PC-9 (cell line): ENCODE results near the gene OR1L6.

Source experiments
- EZH2 ChIP-seq: fragments of 200-600 bp; sonication (generic); IDR thresholded peaks from 2 replicates; pipeline ENCODE4 v1.8.0; 2017; ENCODE audit warnings: antibody characterized with exemption, low read depth
- TF ChIP-seq, protein P1 (sequence below): fragments of 200-600 bp; sonication (generic); conservative IDR thresholded peaks from 2 replicates; pipeline ENCODE4 v1.6.1; 2017; ENCODE audit warnings: mixed run types, antibody characterized with exemption, mild to moderate bottlenecking, moderate library complexity

- TF ChIP-seq, protein P1, sequence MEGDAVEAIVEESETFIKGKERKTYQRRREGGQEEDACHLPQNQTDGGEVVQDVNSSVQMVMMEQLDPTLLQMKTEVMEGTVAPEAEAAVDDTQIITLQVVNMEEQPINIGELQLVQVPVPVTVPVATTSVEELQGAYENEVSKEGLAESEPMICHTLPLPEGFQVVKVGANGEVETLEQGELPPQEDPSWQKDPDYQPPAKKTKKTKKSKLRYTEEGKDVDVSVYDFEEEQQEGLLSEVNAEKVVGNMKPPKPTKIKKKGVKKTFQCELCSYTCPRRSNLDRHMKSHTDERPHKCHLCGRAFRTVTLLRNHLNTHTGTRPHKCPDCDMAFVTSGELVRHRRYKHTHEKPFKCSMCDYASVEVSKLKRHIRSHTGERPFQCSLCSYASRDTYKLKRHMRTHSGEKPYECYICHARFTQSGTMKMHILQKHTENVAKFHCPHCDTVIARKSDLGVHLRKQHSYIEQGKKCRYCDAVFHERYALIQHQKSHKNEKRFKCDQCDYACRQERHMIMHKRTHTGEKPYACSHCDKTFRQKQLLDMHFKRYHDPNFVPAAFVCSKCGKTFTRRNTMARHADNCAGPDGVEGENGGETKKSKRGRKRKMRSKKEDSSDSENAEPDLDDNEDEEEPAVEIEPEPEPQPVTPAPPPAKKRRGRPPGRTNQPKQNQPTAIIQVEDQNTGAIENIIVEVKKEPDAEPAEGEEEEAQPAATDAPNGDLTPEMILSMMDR: no peak
- no peak for TF ChIP-seq EZH2
Measured at GRCh38 chr9:122788831-122789230, 46.7 kb downstream of the OR1L6 start, which contains the start of gene OR5C1.
